Measurements from ENCODE around the gene LSR. TPM values are rescaled to one million over a fixed set of nuclear protein-coding genes. Genes with fewer than 3 reads are reported as not detected.

The LSR gene
- total RNA-seq, 1 experiment from 2014 or later: 152 TPM

DNA sequence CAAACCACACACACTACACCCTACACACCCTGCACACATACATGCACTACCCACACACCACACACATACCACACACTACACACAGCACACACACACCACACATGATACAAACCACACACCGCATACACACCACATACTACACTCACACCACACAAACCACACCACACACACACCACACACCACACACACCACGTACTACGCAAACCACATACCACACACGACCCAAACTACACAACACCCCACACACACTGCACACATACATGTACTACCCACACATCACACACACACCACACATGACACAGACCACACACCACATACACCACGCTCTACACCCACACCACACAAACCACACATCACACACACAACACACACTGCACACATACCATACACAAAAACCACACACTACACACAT is 49.8 kb downstream of the LSR start:
- DNase-seq: no peak
- no peak overlapping the region for H3K23ac ChIP-seq (ENCODE audit: insufficient read length, low read depth, low read length)
- no peak overlapping the region for H2AK5ac ChIP-seq (ENCODE audit: insufficient read length, low read length)
- Mint-ChIP-seq H3K4me3 (no peak overlapping the region), H3K27ac (no peak overlapping the region), H3K9me3 (no peaks in the 10 kb centered on the region), H3K27me3 (ENCODE audit: low read depth) (peaks cover 1% of the 10 kb centered on the region), H3K4me1 (peaks cover 6 to 7% of the 10 kb centered on the region in 2 experiments), H3K36me3 (ENCODE audit: insufficient read depth in 1 of 3, low read depth in 3 of 3) (no peaks in the 10 kb centered on the region)
- no peak overlapping the region for H3K4me2 ChIP-seq (ENCODE audit: insufficient read depth, insufficient read length, low read length)
- H3K79me2 ChIP-seq (ENCODE audit: insufficient read depth, low read length): no peaks in the 10 kb centered on the region
- H3K79me1 ChIP-seq (ENCODE audit: insufficient read depth, low read depth, low read length, poor library complexity, severe bottlenecking): no peaks in the 10 kb centered on the region
- no peaks in the 10 kb centered on the region for H4K20me1 ChIP-seq (ENCODE audit: control insufficient read depth, insufficient read depth, insufficient read length)
- no peaks in the 10 kb centered on the region for H3K27me3 ChIP-seq (ENCODE audit: insufficient read depth, low read length)
- no peak overlapping the region for H3K18ac ChIP-seq (ENCODE audit: insufficient read length, low read depth, low read length)
- H3K9ac ChIP-seq (ENCODE audit: extremely low read depth, insufficient read length, low read length): no peak overlapping the region
- no peak overlapping the region for H4K5ac ChIP-seq (ENCODE audit: insufficient read length, low read depth, low read length)
- H3K4me1 ChIP-seq (ENCODE audit: insufficient read depth, low read length): no peaks in the 10 kb centered on the region
- H3K23me2 ChIP-seq (ENCODE audit: insufficient read length, low read depth, low read length, poor library complexity, severe bottlenecking): no peaks in the 10 kb centered on the region
- no peak overlapping the region for H3K56ac ChIP-seq (ENCODE audit: insufficient read length, low read depth, low read length)
- H2BK20ac ChIP-seq (ENCODE audit: low read depth, low read length, poor library complexity, severe bottlenecking): no peak overlapping the region
- no peak overlapping the region for H4K8ac ChIP-seq (replicated peaks; ENCODE audit: insufficient read length, low read depth, low read length)
- no peak for TF ChIP-seq CTCF (conservative IDR thresholded peaks at IDR 0.05)
- no peak overlapping the region for H3T11ph ChIP-seq (ENCODE audit: low read length)
- no peak overlapping the region for H3K14ac ChIP-seq (ENCODE audit: insufficient read depth, low read length)
- H2BK120ac ChIP-seq (ENCODE audit: low read depth, low read length, poor library complexity, severe bottlenecking): no peak overlapping the region
- no peaks in the 10 kb centered on the region for H3K9me3 ChIP-seq (ENCODE audit: control insufficient read depth, low read depth, low read length)
- no peak overlapping the region for H2BK12ac ChIP-seq (ENCODE audit: insufficient read length, low read depth, low read length)
- H3K27ac ChIP-seq (ENCODE audit: insufficient read length, low read depth, low read length): no peak overlapping the region
- no peak overlapping the region for H2AFZ ChIP-seq (ENCODE audit: low read length)
- H3K4ac ChIP-seq (ENCODE audit: low read depth, low read length): no peak overlapping the region
- H2BK15ac ChIP-seq (ENCODE audit: low read depth, low read length): no peak overlapping the region
- H4K91ac ChIP-seq (ENCODE audit: insufficient read length, low read depth, low read length): no peak overlapping the region
- no peak overlapping the region for H2BK5ac ChIP-seq (ENCODE audit: insufficient read length, low read length)
- 100% methylated on average over 4 of the region's 5 CpGs for WGBS (ENCODE audit: extremely low coverage, insufficient read length, low lambda C conversion rate)
